H1 (cell line): Measurements from ENCODE around the gene C20orf96. TPM values are rescaled to one million over a fixed set of nuclear protein-coding genes. Genes with fewer than 3 reads are reported as not detected.

ENCODE experiments used
- BRCA1 ChIP-seq: IDR thresholded peaks from 2 replicates; pipeline ENCODE4 v1.6.1; 2012; ENCODE audit warnings: low read depth, low read length, improper control_type of control experiment
- CEBPB ChIP-seq: IDR thresholded peaks from 2 replicates; pipeline ENCODE4 v1.6.1; 2012; ENCODE audit warnings: low read depth, low read length
- CHD7 ChIP-seq: fragments of 300-600 bp; sonication (generic); IDR thresholded peaks from 2 replicates; pipeline ENCODE4 v1.7.1; 2012; ENCODE audit warnings: low read length, moderate library complexity, mild to moderate bottlenecking, inconsistent platforms; ENCODE audit not compliant: insufficient replicate concordance
- EGR1 ChIP-seq: IDR thresholded peaks from 2 replicates; pipeline ENCODE4 v1.6.1; 2011; ENCODE audit warnings: low read depth, low read length, borderline replicate concordance
- POLR2A ChIP-seq, 2 experiments: IDR thresholded peaks; 1 replicate in 1 of 2; 2 replicates in 1 of 2; pipeline ENCODE4 v1.6.1; 2011; ENCODE audit warnings: low read depth in 2 of 2, low read length in 2 of 2, mild to moderate bottlenecking in 2 of 2; ENCODE audit errors: control extremely low read depth in 1 of 2
- RFX5 ChIP-seq: IDR thresholded peaks from 2 replicates; pipeline ENCODE4 v1.6.1; 2011; ENCODE audit warnings: low read depth, low read length, improper control_type of control experiment, borderline replicate concordance
- SIRT6 ChIP-seq: IDR thresholded peaks from one replicate; pipeline ENCODE4 v1.7.1; 2012; ENCODE audit warnings: low read length, inconsistent platforms
- TCF12 ChIP-seq: IDR thresholded peaks from 2 replicates; pipeline ENCODE4 v1.6.1; 2011; ENCODE audit warnings: low read depth, mild to moderate bottlenecking, low read length
- TEAD4 ChIP-seq: IDR thresholded peaks from 2 replicates; pipeline ENCODE4 v1.6.1; 2012; ENCODE audit warnings: low read depth, low read length, inconsistent platforms, mixed read lengths
- polyA plus RNA-seq, 7 experiments: library from polyadenylated mRNA; depleted of rRNA in 3 of 7; stranded (reverse) in 5 of 7; unstranded in 2 of 7; fragments of >200 nt in 5 of 7; fragments of 200-250 nt in 2 of 7; gene quantifications; 1 replicate in 5 of 7; 2 replicates in 1 of 7; 4 replicates in 1 of 7; pipeline versions ENCODE4 v1.2.1 to v1.2.3, GENCODE V29; 2011 to 2013; ENCODE audit warnings: missing spikeins in 2 of 7, mixed read lengths in 2 of 7
- total RNA-seq: library from RNA; stranded (reverse); fragmentation: NEBNext Ultra II Directional; extraction: Animal tissue kit (Norgen Biotek cat#: 25700); gene quantifications from 2 replicates; pipeline ENCODE4 v1.2.1, GENCODE V29; 2021
- TF ChIP-seq, protein P1 (sequence below): IDR thresholded peaks from 2 replicates; pipeline ENCODE4 v1.6.1; 2012; ENCODE audit warnings: inconsistent platforms

The C20orf96 gene
- total and polyA plus RNA-seq, 2 of the 8 experiments (the other 6 are each of a cell fraction or from before 2014, with no cell fraction given) = 19.2 to 21.0 TPM

- TF ChIP-seq TCF12 (no peak), BRCA1 (peak; percentile 61), CEBPB (no peak), TEAD4 (0 out of 2 replicates have a peak, but pooled peaks have one; percentile 4), POLR2A (IDR thresholded peaks at IDR 0.05; ENCODE audit: control extremely low read depth in 1 of 2, low read depth in 2 of 2, low read length in 2 of 2) (peak in 1 of 2 experiments; percentile 46; a peak in 1 of 3 replicates), CHD7 (no peak), SIRT6 (no peak), RFX5 (0 out of 2 replicates have a peak, but pooled peaks have one; percentile 26), EGR1 (no peak)
- TF ChIP-seq, protein P1, sequence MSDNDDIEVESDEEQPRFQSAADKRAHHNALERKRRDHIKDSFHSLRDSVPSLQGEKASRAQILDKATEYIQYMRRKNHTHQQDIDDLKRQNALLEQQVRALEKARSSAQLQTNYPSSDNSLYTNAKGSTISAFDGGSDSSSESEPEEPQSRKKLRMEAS = peak; percentile 69; the same call in 1 of the 2 replicates
- TF ChIP-seq, all 59 proteins: peak for 15
Measured at GRCh38 chr20:290084-290831, at the start of gene C20orf96 (continued).
